Spleen (tissue), 11 donors: Measurements from ENCODE around the gene APOA5. TPM values are rescaled to one million over a fixed set of nuclear protein-coding genes. Genes with fewer than 3 reads are reported as not detected.

Experiments used
- DNase-seq: peaks from one replicate; pipeline ENCODE4 v3.0.0-alpha.2; 2020
- H3K27ac ChIP-seq, 8 donors: fragments of 200-600 bp; sonication (generic) in 7 of 8; 1 replicate in 4 of 8; 2 replicates in 4 of 8; pipeline versions ENCODE4 v1.5.0 to v1.8.0; 2016 to 2021; ENCODE audit warnings: inconsistent platforms in 4 of 8, mild to moderate bottlenecking in 4 of 8, moderate library complexity in 1 of 8
- H3K27me3 ChIP-seq, 7 donors: fragments of 200-600 bp; sonication (generic) in 6 of 7; replicated peaks in 1 of 7; 1 replicate in 4 of 7; 2 replicates in 3 of 7; pipeline versions ENCODE4 v1.5.0 to v1.8.0; 2016 to 2021; ENCODE audit warnings: inconsistent platforms in 3 of 7, mild to moderate bottlenecking in 1 of 7
- H3K36me3 ChIP-seq, 6 donors: fragments of 200-600 bp; sonication (generic) in 5 of 6; 1 replicate in 4 of 6; 2 replicates in 2 of 6; pipeline versions ENCODE4 v1.5.0 to v1.8.0; 2016 to 2021; ENCODE audit warnings: inconsistent platforms in 2 of 6
- H3K4me1 ChIP-seq, 6 donors: fragments of 200-600 bp; sonication (generic) in 5 of 6; 1 replicate in 3 of 6; 2 replicates in 3 of 6; pipeline versions ENCODE4 v1.5.0 to v1.8.0; 2016 to 2021; ENCODE audit warnings: inconsistent platforms in 3 of 6
- H3K4me3 ChIP-seq, 8 donors: fragments of 200-600 bp; sonication (generic) in 7 of 8; 1 replicate in 4 of 8; 2 replicates in 4 of 8; pipeline versions ENCODE4 v1.5.0 to v1.8.0; 2016 to 2021; ENCODE audit warnings: inconsistent platforms in 4 of 8, mild to moderate bottlenecking in 4 of 8, moderate library complexity in 2 of 8
- H3K9me3 ChIP-seq, 8 donors: fragments of 200-600 bp; sonication (generic) in 7 of 8; 1 replicate in 4 of 8; 2 replicates in 4 of 8; pipeline versions ENCODE4 v1.5.0 to v1.8.0; 2016 to 2021; ENCODE audit warnings: inconsistent platforms in 4 of 8
- POLR2A ChIP-seq, 3 donors: fragments of 450-650 bp; IDR thresholded peaks; one replicate each; pipeline ENCODE4 v1.5.1; 2017; ENCODE audit warnings: antibody characterized with exemption in 3 of 3, mild to moderate bottlenecking in 1 of 3
- POLR2AphosphoS5 ChIP-seq, 3 donors: sonication (generic); formaldehyde crosslinking; IDR thresholded peaks; one replicate each; pipeline ENCODE4 v1.5.1; 2017; ENCODE audit warnings: antibody characterized with exemption in 3 of 3
- WGBS, 5 donors: extraction: QIAGEN DNeasy Blood & Tissue Kit in 3 of 5; methylation state at CpG; one replicate each; pipeline versions ENCODE4 v1.1.5 to v1.1.7; 2013 to 2018; 5-methylcytosine and 5-hydroxymethylcytosine counted together
- intact Hi-C: fragments of 100-400 bp; cut with DNase I; formaldehyde crosslinking; loops from one replicate; pipeline ENCODE4 v1.15.0; 2023; ENCODE audit warnings: low total_unique reads
- polyA plus RNA-seq, 3 donors: library from polyadenylated mRNA; stranded (reverse); fragments of 200-250 nt; gene quantifications; one replicate each; pipeline ENCODE4 v1.2.1, GENCODE V29; 2013
- total RNA-seq, 7 donors: library from RNA; depleted of rRNA in 3 of 7; stranded (reverse); fragments of >200 nt in 3 of 7; fragmentation: NEBNext Ultra II Directional in 4 of 7; extraction: Animal tissue kit (Norgen Biotek cat#: 25700) in 4 of 7; gene quantifications; one replicate each; pipeline versions ENCODE4 v1.1.0 to v1.2.1, GENCODE V29; 2016 to 2021
- TF ChIP-seq, protein P1 (sequence below), 11 experiments: fragments of 200-600 bp in 7 of 11; fragments of 450-650 bp in 4 of 11; sonication (generic) in 4 of 11; IDR thresholded peaks in 8 of 11; conservative IDR thresholded peaks in 3 of 11; 1 replicate in 7 of 11; 2 replicates in 4 of 11; pipeline versions ENCODE4 v1.4.0 to v1.8.0; 2016 to 2021; ENCODE audit warnings: antibody characterized with exemption in 11 of 11, inconsistent platforms in 4 of 11, mild to moderate bottlenecking in 1 of 11
- donor health status: healthy with polysubstance abuse.
- donor health status: DM: no; HTN: no; CAD: no; lungs with moderate emphysema.
- donor health status: DM: no; HTN: no; CAD: no.
- donor health status: Bipolar disorder and iron deficiency.
- donor health status: healthy.
- donor health status: DM: no; HTN: no; CAD: no.
- donor health status: DM: yes; HTN: yes; CAD: no.

APOA5 gene
- total and polyA plus RNA-seq, 10 donors, result not detected

DNA sequence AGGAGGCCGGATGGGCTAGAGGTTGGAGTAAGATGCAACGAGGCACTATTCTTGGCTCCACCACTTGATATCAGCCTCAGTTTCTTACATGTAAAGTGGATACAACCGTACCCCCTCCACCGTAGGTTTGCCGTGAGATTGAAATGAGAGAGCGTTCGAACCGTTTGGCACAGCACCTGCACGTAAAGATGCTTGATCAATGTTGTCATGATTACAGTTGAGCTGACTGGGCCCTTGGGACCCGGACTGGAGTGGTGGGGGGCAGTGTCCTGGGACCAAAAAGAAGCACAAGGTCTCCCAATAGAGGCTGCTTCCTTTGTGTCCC lies 41.8 kb upstream of the APOA5 start:
- Histone ChIP-seq H3K36me3 (no peaks in the 10 kb centered on the region), H3K4me1 (peaks cover 9 to 30% (median 19%) of the 10 kb centered on the region in 6 donors), H3K4me3 (no peak overlapping the region), H3K27me3 (peaks cover 0 to 8% (median 0%) of the 10 kb centered on the region in 7 donors), H3K9me3 (no peaks in the 10 kb centered on the region), H3K27ac (no peak overlapping the region)
- TF ChIP-seq, protein P1, sequence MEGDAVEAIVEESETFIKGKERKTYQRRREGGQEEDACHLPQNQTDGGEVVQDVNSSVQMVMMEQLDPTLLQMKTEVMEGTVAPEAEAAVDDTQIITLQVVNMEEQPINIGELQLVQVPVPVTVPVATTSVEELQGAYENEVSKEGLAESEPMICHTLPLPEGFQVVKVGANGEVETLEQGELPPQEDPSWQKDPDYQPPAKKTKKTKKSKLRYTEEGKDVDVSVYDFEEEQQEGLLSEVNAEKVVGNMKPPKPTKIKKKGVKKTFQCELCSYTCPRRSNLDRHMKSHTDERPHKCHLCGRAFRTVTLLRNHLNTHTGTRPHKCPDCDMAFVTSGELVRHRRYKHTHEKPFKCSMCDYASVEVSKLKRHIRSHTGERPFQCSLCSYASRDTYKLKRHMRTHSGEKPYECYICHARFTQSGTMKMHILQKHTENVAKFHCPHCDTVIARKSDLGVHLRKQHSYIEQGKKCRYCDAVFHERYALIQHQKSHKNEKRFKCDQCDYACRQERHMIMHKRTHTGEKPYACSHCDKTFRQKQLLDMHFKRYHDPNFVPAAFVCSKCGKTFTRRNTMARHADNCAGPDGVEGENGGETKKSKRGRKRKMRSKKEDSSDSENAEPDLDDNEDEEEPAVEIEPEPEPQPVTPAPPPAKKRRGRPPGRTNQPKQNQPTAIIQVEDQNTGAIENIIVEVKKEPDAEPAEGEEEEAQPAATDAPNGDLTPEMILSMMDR (IDR thresholded peaks at IDR 0.05 in 8 of 11, conservative IDR thresholded peaks at IDR 0.05 in 3 of 11), result no peak
- TF ChIP-seq POLR2AphosphoS5 (IDR thresholded peaks at IDR 0.05), result no peak
- no peak for TF ChIP-seq POLR2A (IDR thresholded peaks at IDR 0.05)
- WGBS, 5 donors, result 89 to 96% (median 93%) methylated on average over 10 of the region's 10 CpGs
- DNase-seq, result no peak
- intact Hi-C loops, result no loop called here

DNA sequence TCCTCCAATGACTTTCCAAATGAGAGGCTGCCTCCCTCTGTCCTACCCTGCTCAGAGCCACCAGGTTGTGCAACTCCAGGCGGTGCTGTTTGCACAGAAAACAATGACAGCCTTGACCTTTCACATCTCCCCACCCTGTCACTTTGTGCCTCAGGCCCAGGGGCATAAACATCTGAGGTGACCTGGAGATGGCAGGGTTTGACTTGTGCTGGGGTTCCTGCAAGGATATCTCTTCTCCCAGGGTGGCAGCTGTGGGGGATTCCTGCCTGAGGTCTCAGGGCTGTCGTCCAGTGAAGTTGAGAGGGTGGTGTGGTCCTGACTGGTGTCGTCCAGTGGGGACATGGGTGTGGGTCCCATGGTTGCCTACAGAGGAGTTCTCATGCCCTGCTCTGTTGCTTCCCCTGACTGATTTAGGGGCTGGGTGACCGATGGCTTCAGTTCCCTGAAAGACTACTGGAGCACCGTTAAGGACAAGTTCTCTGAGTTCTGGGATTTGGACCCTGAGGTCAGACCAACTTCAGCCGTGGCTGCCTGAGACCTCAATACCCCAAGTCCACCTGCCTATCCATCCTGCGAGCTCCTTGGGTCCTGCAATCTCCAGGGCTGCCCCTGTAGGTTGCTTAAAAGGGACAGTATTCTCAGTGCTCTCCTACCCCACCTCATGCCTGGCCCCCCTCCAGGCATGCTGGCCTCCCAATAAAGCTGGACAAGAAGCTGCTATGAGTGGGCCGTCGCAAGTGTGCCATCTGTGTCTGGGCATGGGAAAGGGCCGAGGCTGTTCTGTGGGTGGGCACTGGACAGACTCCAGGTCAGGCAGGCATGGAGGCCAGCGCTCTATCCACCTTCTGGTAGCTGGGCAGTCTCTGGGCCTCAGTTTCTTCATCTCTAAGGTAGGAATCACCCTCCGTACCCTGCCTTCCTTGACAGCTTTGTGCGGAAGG lies 40.9 kb upstream of the APOA5 start:
- Histone ChIP-seq H3K9me3 (no peaks in the 10 kb centered on the region), H3K4me1 (peaks cover 9 to 29% (median 19%) of the 10 kb centered on the region in 6 donors), H3K27me3 (peaks cover 0 to 8% (median 0%) of the 10 kb centered on the region in 7 donors), H3K4me3 (no peak overlapping the region), H3K36me3 (no peaks in the 10 kb centered on the region), H3K27ac (no peak overlapping the region)
- 77 to 86% (median 78%) methylated on average over 5 to 13 of the region's 13 CpGs for WGBS, 5 donors
- intact Hi-C loops, result no loop called here
- DNase-seq, result peak; percentile 61
- no peak for TF ChIP-seq POLR2A (IDR thresholded peaks at IDR 0.05)
- TF ChIP-seq, protein P1 (IDR thresholded peaks at IDR 0.05 in 8 of 11, conservative IDR thresholded peaks at IDR 0.05 in 3 of 11), result no peak
- no peak for TF ChIP-seq POLR2AphosphoS5 (IDR thresholded peaks at IDR 0.05)

DNA sequence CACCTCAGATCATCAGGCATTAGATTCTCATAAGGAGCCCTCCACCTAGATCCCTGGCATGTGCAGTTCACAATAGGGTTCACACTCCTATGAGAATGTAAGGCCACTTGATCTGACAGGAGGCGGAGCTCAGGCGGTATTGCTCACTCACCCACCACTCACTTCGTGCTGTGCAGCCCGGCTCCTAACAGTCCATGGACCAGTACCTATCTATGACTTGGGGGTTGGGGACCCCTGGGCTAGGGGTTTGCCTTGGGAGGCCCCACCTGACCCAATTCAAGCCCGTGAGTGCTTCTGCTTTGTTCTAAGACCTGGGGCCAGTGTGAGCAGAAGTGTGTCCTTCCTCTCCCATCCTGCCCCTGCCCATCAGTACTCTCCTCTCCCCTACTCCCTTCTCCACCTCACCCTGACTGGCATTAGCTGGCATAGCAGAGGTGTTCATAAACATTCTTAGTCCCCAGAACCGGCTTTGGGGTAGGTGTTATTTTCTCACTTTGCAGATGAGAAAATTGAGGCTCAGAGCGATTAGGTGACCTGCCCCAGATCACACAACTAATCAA lies 40.2 kb upstream of the APOA5 start:
- DNase-seq, result peak; percentile 47
- no peaks in the 10 kb centered on the region for H3K36me3 ChIP-seq
- H3K27ac ChIP-seq, result no peak overlapping the region
- intact Hi-C loops, result no loop called here
- H3K9me3 ChIP-seq, result no peaks in the 10 kb centered on the region
- no peak for TF ChIP-seq POLR2A (IDR thresholded peaks at IDR 0.05)
- no peak for TF ChIP-seq POLR2AphosphoS5 (IDR thresholded peaks at IDR 0.05)
- TF ChIP-seq, protein P1 (IDR thresholded peaks at IDR 0.05 in 8 of 11, conservative IDR thresholded peaks at IDR 0.05 in 3 of 11), result no peak
- 90 to 92% (median 91%) methylated on average over 6 to 7 of the region's 7 CpGs for WGBS, 5 donors
- H3K27me3 ChIP-seq, result peaks cover 0 to 8% (median 0%) of the 10 kb centered on the region in 7 donors
- H3K4me1 ChIP-seq, result peaks cover 9 to 24% (median 19%) of the 10 kb centered on the region in 6 donors
- no peak overlapping the region for H3K4me3 ChIP-seq
